GM19463 (cell line): ENCODE results near the gene DISC1.
"Not testable (repeated sequence)": the region's sequence is repeated elsewhere in the genome, so short reads cannot be mapped to it uniquely, and the experiment has no call there.

Experiments used
- ATAC-seq: cut with Tn5 transposase; IDR thresholded peaks from one replicate; pipeline ENCODE4 v1.9.1; 2021; ENCODE audit warnings: mild to moderate bottlenecking, moderate library complexity; ENCODE audit not compliant: unreplicated experiment

The DISC1 gene

DNA sequence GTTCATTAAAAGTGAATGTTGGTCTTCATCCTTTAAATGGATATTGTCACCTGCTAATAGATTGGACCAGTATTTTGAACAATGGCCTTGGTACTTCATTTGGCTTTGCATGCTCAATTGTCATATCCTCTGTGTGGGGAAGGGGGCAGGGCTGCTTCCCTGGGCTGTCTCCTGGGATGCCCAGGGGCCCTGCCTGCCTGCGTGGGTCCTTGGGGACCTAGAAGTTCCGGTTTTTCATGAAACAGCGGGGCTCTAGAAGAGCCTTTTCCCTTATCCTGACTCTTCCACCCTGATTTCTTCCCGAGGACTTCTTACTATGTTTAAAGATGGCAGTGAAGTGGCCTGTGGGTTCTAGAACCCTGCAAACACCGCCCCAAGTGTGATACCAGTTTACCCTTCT, 97.5 kb downstream of the DISC1 start:
- no peak for ATAC-seq

DNA sequence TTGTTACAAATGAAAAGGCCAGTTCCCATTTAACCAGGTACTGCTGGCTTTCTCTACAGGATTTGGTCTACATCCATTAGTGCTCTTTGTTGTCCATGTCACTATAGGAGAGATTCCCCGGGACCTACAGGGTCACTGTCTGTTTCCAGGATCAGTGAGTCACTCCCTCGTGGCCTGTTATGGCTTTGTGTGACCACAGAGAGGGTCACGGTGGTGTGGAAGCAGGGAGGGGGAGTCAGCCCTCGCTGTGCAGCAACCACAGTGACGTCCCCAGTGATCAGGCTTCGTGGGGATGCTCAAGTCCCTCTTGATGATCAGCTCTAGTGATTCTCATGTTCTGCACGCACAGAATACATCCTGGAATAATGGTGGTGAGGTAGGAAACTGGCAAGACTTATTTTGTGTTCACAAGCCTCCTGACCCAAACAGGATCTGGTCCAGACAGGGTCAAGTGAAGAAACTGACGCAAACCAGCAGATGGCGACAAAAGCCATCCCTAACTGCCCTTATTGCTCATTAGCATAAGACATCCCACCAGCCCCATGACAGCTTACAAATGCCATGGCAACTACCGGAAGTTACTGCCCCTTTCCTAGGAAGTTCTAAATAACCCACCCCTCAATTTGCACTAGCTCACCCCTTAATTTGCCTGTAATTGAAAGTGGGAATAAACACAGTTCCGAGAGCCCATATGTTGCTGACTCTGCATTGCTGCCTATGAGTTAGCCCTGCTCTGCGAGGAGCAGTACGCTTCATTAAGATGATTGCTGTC, 98.5 kb downstream of the DISC1 start:
- no peak for ATAC-seq

DNA sequence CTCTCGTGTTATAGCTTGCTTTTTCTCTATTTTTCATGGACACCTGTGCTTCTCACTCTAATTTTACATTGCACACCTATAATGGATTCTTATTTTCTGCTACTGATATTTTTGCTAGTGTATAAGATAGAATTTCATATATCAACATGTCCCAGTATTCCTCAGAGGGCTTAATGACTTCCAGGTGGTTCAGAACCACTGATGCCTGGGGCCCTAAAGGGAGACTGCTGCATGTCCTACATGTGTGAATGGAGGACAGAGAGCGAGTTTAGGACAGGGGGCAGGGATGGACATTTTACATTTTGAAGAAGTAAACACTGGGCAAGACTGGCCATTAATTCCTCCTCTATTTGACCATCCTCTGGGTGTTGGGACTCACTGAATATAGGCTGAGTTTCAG, 100.6 kb downstream of the DISC1 start:
- no peak for ATAC-seq

DNA sequence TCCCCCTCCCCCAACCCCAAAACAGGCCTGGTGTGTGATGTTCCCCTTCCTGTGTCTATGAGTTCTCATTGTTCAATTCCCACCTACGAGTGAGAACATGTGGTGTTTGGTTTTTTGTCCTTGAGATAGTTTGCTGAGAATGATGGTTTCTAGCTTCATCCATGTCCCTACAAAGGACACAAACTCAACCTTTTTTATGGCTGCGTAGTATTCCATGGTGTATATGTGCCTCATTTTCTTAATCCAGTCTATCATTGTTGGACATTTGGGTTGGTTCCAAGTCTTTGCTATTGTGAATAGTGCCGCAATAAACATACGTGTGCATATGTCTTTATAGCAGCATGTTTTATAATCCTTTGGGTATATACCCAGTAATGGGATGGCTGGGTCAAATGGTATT, 102.4 kb downstream of the DISC1 start:
- not testable (repeated sequence) for ATAC-seq

DNA sequence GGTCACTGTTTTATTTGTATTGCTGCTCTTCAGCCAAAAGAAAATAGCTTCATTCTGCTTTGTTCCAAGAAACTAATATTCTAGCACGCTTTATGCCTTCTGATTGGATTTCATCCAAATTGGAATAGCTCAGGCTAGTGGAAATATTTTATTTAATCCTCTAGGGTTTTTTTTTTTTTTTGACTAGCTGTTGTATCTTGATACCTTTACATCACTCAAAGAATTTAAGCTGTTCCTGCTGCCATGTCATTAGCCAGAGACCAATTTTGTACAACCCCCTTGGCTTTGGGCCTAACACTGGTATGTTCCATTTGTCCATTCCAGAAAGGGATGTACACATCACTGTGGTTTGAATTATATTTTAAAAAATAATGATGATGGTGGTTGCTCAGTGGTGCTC, 103.0 kb downstream of the DISC1 start:
- ATAC-seq, result no peak

DNA sequence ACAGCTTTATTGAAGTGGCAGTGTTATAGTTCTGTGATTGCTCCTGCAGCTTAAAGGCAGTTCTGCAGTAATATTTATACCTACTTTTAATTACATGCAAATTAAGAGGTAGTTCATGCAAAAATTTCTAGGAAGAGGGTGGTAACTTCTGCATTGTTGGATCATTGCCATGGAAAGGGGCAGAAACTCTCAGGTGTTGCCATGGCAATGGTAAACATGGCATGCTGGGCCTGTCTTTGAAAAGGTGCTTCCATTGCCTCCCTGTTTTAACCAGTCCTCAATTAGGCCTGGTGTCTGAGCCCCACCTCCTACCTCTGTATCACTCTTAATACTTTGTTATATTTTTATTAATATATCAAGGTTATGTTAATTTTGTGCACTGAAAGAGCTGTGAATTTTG, 104.7 kb downstream of the DISC1 start:
- ATAC-seq, result no peak

DNA sequence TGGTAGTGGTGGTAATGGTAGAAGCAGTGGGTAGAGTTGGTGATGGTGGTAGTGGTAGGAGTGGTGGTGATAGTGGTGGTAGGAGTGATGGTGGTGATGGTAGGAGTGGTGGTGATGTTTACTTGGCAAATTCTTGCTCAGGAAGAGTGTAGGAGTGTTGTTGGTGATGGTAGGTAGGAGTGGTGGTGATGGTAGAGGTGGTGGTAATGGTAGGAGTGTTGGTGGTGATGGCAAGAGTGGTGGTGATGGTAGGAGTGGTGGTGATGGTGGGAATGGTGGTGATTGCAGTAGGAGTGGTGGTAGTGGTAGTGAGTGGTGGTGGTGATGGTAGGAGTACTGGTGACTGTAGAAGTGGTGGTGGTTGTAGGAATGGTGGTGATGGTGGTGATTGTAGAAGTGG, 106.5 kb downstream of the DISC1 start:
- ATAC-seq, result no peak

DNA sequence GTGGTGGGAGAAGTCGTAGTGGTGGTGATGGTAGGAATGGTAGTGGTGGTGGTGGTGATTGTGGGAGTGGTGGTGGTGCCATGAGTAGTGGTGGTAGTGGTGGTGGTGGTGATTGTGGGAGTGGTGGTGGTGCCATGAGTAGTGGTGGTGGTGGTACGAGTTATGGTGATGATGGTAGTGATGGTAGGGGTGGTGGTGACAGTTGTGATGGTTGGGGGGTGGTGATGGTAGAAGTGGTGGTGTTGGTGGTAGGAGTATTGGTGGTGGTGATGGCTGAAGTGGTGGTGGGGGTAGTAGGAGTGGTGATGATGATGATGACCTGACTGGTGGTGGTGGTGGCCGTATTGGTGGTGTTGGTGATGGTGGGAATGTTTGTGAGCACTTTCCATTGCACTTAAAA, 107.1 kb downstream of the DISC1 start:
- ATAC-seq, result no peak

DNA sequence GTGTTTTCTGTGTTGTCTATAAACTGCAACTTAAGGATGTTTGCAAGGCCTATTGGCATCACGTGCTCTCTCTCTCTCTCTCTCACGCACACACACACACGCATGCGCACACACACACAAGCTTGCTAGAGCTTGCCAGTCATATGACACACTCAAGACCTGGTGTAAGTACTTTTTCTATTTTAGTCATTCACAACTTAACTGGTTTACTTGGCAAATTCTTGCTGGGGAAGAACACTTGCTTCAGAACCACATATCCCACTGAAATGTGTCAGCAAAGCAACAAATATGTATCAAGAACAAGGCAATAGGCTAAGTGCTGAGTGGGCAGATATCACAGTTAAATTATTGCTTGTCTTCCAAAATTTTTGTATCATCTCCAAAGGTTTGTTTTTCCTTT, 107.8 kb downstream of the DISC1 start:
- no peak for ATAC-seq

DNA sequence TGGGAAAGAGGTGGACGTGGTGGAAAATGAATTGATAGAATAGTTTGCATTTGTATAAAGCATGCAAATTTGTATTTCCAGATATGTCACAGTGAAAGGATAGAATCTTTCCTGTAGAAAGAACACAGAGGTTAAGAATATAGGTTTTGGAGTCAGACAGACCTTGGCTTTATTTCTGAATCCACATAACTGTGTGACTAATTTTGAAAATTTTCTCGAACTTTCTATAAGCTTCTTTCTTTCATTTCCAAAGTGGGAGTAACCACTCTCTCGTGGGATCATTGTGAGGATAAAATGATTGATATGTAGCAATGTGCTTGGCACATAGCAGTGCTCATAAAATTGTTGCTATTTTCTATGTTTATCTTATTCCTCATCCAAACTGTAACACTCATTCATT, 108.8 kb downstream of the DISC1 start:
- ATAC-seq, result no peak

DNA sequence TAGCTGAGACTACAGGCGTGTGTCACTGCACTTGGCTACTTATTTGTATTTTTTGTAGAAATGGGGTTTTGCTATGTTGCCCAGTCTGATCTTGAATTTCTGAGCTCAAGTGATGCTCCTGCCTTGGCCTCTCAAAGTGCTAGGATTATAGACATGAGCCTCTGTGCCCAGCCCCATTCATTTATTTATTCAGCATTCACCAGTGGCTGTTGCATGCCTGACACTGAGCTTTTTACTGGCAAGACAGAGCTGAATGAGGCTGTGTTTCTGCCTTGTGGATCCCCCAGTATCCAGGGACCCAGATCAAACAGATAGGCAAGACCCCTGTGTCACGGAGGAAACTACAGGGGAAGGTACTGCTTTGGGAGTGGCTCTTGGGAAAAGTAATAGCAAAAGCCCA, 109.4 kb downstream of the DISC1 start:
- ATAC-seq, result no peak

DNA sequence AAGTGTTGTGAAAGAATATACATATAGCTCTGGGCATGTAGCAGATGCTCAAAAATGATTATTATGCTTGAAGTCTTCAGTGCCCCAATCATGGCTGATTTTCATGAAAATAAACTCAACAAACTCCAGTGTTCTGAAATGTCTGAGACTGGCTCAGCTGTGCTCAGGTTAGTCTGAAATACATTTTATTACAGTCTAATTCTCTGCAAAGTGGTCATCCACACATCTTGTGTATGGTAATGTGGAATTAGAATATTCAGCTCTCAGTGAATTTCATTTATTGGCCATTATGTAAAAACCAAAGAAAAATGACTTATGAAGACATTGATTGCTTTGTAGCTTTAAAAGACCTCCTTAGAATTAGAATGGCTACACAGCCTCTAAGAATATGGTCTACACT, 109.9 kb downstream of the DISC1 start:
- ATAC-seq, result no peak

DNA sequence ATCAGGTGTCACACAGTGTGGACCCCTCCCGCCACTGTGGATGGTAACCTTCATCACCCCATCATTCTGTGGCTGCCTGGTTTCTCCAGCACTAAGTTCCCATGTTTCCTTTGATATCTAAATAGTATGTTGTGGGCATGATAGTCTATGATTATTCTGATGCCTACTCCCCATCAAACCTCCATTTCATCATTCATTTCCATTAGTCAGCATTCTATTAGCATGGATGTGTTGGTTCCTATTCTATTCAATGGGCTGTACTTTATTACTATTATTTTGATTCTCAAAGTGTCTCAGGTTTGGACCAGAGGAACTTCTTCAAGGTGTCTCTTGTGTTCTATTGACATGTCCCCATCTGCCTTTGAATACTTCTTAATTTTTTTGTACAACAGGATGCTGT, 112.0 kb downstream of the DISC1 start:
- no peak for ATAC-seq

DNA sequence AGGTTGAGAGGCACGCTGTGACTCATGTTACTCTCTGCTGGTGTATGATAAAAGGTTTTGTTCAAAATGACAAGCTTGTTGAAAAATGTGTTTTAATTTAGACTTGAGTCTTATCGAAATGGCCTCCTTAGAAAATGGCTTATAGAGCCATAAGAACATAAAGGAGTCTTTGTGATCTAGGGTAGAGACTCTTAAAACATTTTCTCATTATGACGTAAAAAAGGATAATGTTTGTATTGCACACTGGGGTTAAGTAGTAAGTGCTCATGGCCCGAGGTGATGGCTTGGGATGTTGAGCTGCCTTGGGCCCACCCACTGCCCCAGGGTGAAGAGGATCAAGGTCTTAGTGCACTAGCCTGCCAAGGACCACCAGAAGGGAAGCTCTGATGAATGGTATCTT, 117.4 kb downstream of the DISC1 start:
- no peak for ATAC-seq

DNA sequence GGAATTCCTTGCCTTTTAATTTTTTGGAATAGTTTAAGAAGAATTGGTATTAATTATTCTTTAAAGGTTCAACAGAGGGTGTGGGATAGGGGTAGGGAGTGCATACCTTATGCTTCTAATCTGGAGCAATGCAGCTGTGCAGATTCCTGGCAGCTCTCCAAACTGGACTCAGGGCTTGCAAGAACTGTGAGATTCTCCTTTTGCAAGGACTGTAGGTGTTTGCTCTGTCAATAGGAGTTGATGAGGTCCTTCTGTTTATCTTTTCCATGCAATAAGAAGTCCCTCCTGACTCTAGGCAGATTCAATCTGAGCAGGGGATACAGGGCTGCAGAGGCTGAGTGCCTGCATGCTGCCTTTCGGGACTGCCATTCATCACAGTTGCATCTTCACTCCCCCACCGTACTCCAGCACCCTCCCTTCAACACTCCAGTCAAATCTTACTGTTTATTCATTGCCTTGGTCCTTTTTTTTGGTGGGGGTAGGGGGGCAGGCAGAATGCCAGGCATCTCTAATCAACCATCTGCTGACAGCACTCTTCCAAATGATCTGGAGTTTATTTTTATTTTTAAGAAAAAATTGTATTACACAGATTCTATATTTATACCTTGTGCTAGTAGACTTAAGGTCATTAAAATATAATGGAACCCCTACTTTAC, 122.3 kb downstream of the DISC1 start:
- ATAC-seq, result no peak

DNA sequence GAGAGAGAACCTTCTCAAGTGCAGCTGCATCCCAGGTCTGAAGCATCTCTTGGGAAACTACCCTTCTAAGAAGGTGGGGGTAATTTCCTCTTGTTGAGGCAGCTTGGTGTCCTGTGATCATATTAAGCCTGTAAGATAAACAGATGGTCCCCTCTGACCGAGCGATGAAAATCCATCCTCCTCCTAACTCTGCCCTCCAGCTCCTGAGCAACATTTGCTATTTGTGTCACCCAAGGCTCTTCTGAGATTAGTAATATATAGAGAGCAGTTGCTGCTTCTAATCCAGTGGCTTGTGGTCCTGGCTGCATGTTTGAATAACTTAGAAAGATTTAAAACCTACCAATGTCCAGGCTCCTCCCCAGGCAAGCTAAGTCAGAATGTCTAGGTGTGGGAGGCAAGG, 123.7 kb downstream of the DISC1 start:
- no peak for ATAC-seq

DNA sequence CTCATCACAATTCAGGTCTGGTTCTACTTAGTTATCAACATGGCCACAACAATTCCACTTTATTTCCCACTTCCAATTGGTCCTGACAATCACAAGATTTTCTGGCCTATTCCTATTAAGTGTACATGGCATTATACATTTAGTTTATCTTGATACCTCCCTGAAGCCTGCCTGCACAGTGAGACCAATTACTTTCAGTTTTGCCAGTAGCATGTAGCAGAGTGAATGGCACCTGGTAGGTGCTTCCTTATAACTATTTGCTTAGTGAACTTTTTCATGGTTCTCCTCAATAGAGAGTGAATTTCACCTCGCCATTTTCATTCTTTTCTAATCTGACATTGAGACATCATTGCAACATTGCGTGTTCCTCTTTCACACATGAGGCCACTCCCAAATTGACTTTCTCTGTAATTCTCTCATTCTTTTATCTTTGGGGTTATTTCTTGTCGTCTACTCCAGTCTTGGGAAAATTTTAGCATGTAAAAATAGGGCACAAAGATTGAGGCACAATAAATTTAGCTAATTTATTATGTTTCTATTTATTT, 124.3 kb downstream of the DISC1 start:
- no peak for ATAC-seq

DNA sequence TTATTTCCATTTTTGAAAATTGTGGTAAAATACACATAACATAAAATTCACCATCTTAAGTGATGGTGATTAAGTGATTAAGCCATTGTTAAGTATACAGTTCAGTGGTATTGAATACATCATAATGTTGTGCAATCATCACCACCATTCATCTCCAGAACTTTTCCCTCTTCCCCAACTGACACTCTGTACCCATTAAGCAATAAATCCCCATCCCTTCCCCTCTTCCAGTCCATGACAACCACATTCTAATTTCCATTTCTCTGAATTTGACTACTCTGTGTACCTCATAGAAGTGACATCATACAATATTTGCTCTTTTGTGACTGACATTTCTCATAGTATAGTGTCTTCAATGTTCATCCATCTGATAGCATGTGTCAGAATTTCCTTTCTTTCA, 124.8 kb downstream of the DISC1 start:
- no peak for ATAC-seq

DNA sequence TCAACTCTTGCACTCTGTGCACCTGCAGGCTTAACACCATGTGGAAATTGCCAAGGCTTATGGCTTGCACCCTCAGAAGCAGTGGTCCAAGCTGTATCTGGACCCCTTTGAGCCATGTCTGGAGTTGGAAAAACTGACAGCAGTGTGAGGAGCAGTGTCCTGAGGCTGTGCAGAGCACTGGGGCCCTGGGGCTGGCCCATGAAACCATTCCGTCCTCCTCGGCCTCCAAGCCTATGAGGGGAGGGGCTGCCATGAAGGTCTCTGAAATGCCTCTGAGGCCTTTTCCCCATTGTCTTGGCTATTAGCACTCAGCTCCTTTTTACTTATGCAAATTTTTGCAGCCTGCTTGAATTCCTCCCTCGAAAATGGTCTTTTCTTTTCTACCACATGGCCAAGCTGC, 126.7 kb downstream of the DISC1 start:
- ATAC-seq, result no peak

DNA sequence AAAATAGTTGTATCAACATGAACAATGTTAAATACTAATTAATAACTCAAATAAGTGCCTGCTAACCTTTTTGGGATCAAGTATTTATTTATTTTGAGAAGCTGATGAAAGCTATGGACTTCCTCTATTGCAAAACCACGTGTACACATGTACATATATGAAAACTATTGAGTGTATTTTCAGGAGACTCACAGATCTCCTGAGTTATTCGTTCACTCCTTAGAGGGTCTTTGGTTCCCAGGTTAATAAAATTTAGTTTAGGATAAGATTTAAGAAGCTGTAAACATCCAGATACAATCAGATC, 130.5 kb downstream of the DISC1 start:
- peak; percentile 21 for ATAC-seq

DNA sequence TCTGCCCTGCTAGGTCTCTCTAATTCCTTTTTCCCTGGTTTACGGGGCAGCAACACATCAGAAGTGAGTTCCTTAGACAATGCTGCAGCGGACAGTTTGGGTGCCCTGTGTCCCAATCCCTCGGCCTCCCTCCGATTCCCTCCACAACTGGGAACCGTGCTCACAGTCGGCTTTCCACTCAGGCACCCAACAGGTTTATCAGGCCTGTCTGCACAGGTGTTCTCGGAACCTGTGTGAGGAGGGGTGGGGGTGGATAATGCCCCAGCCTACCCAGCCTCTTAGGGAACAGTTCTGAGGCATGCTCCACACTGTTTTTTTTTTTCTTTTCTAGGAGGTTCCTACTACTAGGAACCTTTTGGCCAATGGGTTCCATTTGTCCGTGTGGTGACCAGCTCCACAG, 131.2 kb downstream of the DISC1 start:
- no peak for ATAC-seq

DNA sequence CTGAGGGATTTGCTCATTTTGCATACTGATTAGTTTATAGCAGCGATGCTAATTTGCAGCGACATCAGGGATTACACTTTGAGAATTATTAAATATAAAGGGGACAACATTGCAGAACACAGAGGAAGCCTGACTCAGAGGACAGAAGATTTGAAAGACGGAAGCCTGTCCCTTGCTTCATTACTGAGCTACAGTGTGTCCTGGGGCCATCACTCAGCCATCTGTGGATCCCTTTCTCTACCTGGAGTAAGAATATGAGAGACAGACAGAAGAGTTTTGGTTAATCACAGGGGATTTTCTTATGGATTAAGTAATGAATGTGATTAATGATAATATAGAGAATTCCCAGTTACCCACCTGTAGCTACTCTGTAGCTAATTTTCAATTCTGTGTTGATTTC, 134.7 kb downstream of the DISC1 start:
- no peak for ATAC-seq
